IPS DF 6.9 (cell line): Measurements from ENCODE around the gene TK2.
"Not testable (repeated sequence)": the region's sequence is repeated elsewhere in the genome, so short reads cannot be mapped to it uniquely, and the experiment has no call there.

Experiments used
- DNase-seq: peaks from one replicate; pipeline ENCODE4 v3.0.0-alpha.2; 2013; ENCODE audit warnings: low read depth, low spot score
- H3K27ac ChIP-seq: one replicate; pipeline ENCODE4 v1.5.1; 2013; ENCODE audit warnings: low read length, control low read depth
- H3K27me3 ChIP-seq: 2 replicates; pipeline ENCODE4 v1.6.1; 2013; ENCODE audit warnings: mild to moderate bottlenecking, low read length; ENCODE audit not compliant: control insufficient read depth, insufficient read depth
- H3K36me3 ChIP-seq: 2 replicates; pipeline ENCODE4 v1.6.1; 2013; ENCODE audit warnings: low read length; ENCODE audit not compliant: control insufficient read depth, insufficient read depth
- H3K4me1 ChIP-seq: 2 replicates; pipeline ENCODE4 v1.6.1; 2013; ENCODE audit warnings: low read length; ENCODE audit not compliant: control insufficient read depth, insufficient read depth
- H3K4me3 ChIP-seq: 2 replicates; pipeline ENCODE4 v1.5.1; 2013; ENCODE audit warnings: mild to moderate bottlenecking, low read length
- H3K9me3 ChIP-seq: 2 replicates; pipeline ENCODE4 v1.6.1; 2013; ENCODE audit warnings: low read length, inconsistent platforms; ENCODE audit not compliant: control insufficient read depth, insufficient read depth
- WGBS: extraction: QIAGEN DNeasy Blood & Tissue Kit; methylation state at CpG from one replicate; pipeline ENCODE4 v1.1.7; 2013; ENCODE audit warnings: mixed read lengths, missing lambda C conversion rate; ENCODE audit not compliant: insufficient read length, insufficient coverage; 5-methylcytosine and 5-hydroxymethylcytosine counted together

The TK2 gene

GRCh38 chr16:66572356-66572755 lies 22.4 kb upstream of the TK2 start:
- Histone ChIP-seq H3K36me3 (no peaks in the 10 kb centered on the region), H3K27me3 (no peaks in the 10 kb centered on the region; the same call in 1 of the 2 replicates), H3K4me3 (no peak overlapping the region), H3K9me3 (no peaks in the 10 kb centered on the region), H3K4me1 (no peaks in the 10 kb centered on the region), H3K27ac (no peak overlapping the region)
- no peak for DNase-seq
- WGBS = no CpG with 5 or more reads among the region's 2 CpGs

GRCh38 chr16:66569827-66570405 lies 20.0 kb upstream of the TK2 start:
- Histone ChIP-seq H3K4me1 (no peaks in the 10 kb centered on the region), H3K9me3 (no peaks in the 10 kb centered on the region), H3K27me3 (no peaks in the 10 kb centered on the region), H3K27ac (no peak overlapping the region), H3K36me3 (peaks cover 4% of the 10 kb centered on the region; the same call in 1 of the 2 replicates), H3K4me3 (no peak overlapping the region)
- WGBS = no CpG with 5 or more reads among the region's 3 CpGs
- no peak for DNase-seq

GRCh38 chr16:66569131-66569530 lies 19.2 kb upstream of the TK2 start:
- no CpG with 5 or more reads among the region's 1 CpG for WGBS
- no peak for DNase-seq
- H3K9me3 ChIP-seq = no peaks in the 10 kb centered on the region

GRCh38 chr16:66568355-66568754 lies 18.4 kb upstream of the TK2 start:
- no peaks in the 10 kb centered on the region for H3K27me3 ChIP-seq
- H3K27ac ChIP-seq = no peak overlapping the region
- no peaks in the 10 kb centered on the region for H3K9me3 ChIP-seq
- no peaks in the 10 kb centered on the region for H3K4me1 ChIP-seq
- WGBS = no CpG with 5 or more reads among the region's 2 CpGs
- no peak overlapping the region for H3K4me3 ChIP-seq
- peaks cover 4% of the 10 kb centered on the region; the same call in 1 of the 2 replicates for H3K36me3 ChIP-seq
- no peak for DNase-seq

More at GRCh38 chr16:66569131-66569530, 19.2 kb upstream of the TK2 start:
- Histone ChIP-seq H3K27me3 (no peaks in the 10 kb centered on the region), H3K36me3 (peaks cover 4% of the 10 kb centered on the region; the same call in 1 of the 2 replicates), H3K27ac (no peak overlapping the region), H3K4me3 (no peak overlapping the region), H3K4me1 (no peaks in the 10 kb centered on the region)

- no CpG with 5 or more reads among the region's 3 CpGs for WGBS
- not testable (repeated sequence) for H3K9me3 ChIP-seq, H3K36me3 ChIP-seq, H3K4me3 ChIP-seq, H3K4me1 ChIP-seq, H3K27ac ChIP-seq, H3K27me3 ChIP-seq, DNase-seq
Measured at GRCh38 chr16:66567270-66567669, 17.3 kb upstream of the TK2 start.

- no peaks in the 10 kb centered on the region for H3K27me3 ChIP-seq
- H3K9me3 ChIP-seq = no peaks in the 10 kb centered on the region
- no CpG with 5 or more reads among the region's 54 CpGs for WGBS
- H3K36me3 ChIP-seq = peaks cover 4% of the 10 kb centered on the region; the same call in 1 of the 2 replicates
- H3K4me3 ChIP-seq = no peak within 1 kb of the TSS
- no peak within 1 kb of the TSS for H3K27ac ChIP-seq
- H3K4me1 ChIP-seq = no peaks in the 10 kb centered on the region
- no peak for DNase-seq
Measured at GRCh38 chr16:66566051-66566901, 16.4 kb upstream of the TK2 start, which contains the start of gene CMTM1. Gene CMTM1, plus strand, starts transcription at chr16:66566439. Its CDS starts 75 bp downstream, at chr16:66566514.

- no peak for DNase-seq
- no peaks in the 10 kb centered on the region for H3K27me3 ChIP-seq
- H3K9me3 ChIP-seq = no peaks in the 10 kb centered on the region
- no peak overlapping the region for H3K4me3 ChIP-seq
- WGBS = no CpG with 5 or more reads among the region's 2 CpGs
- no peak overlapping the region for H3K27ac ChIP-seq
- H3K4me1 ChIP-seq = no peaks in the 10 kb centered on the region
- H3K36me3 ChIP-seq = peaks cover 4% of the 10 kb centered on the region; the same call in 1 of the 2 replicates
Measured at GRCh38 chr16:66563574-66564334, 13.8 kb upstream of the TK2 start.

GRCh38 chr16:66562986-66563385 lies 13.1 kb upstream of the TK2 start:
- Histone ChIP-seq H3K36me3 (peaks cover 4% of the 10 kb centered on the region; the same call in 1 of the 2 replicates), H3K9me3 (no peaks in the 10 kb centered on the region), H3K27me3 (no peaks in the 10 kb centered on the region), H3K27ac (no peak overlapping the region), H3K4me1 (no peaks in the 10 kb centered on the region), H3K4me3 (no peak overlapping the region)
- no peak for DNase-seq
- WGBS = no CpG with 5 or more reads among the region's 2 CpGs

GRCh38 chr16:66562409-66562808 lies 12.5 kb upstream of the TK2 start:
- no peaks in the 10 kb centered on the region for H3K4me1 ChIP-seq
- no peak overlapping the region for H3K27ac ChIP-seq
- WGBS = 83% methylated on average over 1 of the region's 1 CpG
- no peaks in the 10 kb centered on the region for H3K27me3 ChIP-seq
- DNase-seq = no peak
- no peaks in the 10 kb centered on the region for H3K9me3 ChIP-seq
- H3K36me3 ChIP-seq = peaks cover 4% of the 10 kb centered on the region; the same call in 1 of the 2 replicates
- H3K4me3 ChIP-seq = no peak overlapping the region

GRCh38 chr16:66561381-66562080 lies 11.6 kb upstream of the TK2 start:
- no peak for DNase-seq
- no peaks in the 10 kb centered on the region for H3K9me3 ChIP-seq
- no CpG with 5 or more reads among the region's 3 CpGs for WGBS
- no peaks in the 10 kb centered on the region for H3K27me3 ChIP-seq
- no peak overlapping the region for H3K4me3 ChIP-seq
- H3K27ac ChIP-seq = no peak overlapping the region
- peaks cover 3% of the 10 kb centered on the region; the same call in 1 of the 2 replicates for H3K36me3 ChIP-seq
- no peaks in the 10 kb centered on the region for H3K4me1 ChIP-seq
